HepG2 (cell line): ENCODE data around the gene HES7. TPM values are rescaled to one million over a fixed set of nuclear protein-coding genes. Genes with fewer than 3 reads are reported as not detected.

Source experiments
- CC2D1A ChIP-seq: sonication (generic); formaldehyde crosslinking; IDR thresholded peaks from 2 replicates; pipeline ENCODE4 v1.8.1; 2023; ENCODE audit warnings: mild to moderate bottlenecking, missing genetic modification reagents
- GATAD2A ChIP-seq: IDR thresholded peaks from 2 replicates; pipeline ENCODE4 v1.6.1; 2016
- HCFC1 ChIP-seq: fragments of 150-350 bp; IDR thresholded peaks from 2 replicates; pipeline ENCODE4 v1.6.1; 2014; ENCODE audit warnings: low read depth, low read length
- HDAC1 ChIP-seq: sonication (generic); formaldehyde crosslinking; IDR thresholded peaks from 2 replicates; pipeline ENCODE4 v1.5.1; 2020; ENCODE audit warnings: mild to moderate bottlenecking, missing genetic modification reagents
- HNF4G ChIP-seq, 2 experiments: sonication (generic) in 1 of 2; formaldehyde crosslinking in 1 of 2; IDR thresholded peaks; 2 replicates each; pipeline versions ENCODE4 v1.4.0 to v1.6.1; 2011 to 2020; ENCODE audit warnings: borderline replicate concordance in 2 of 2, low read depth in 2 of 2, mild to moderate bottlenecking in 2 of 2, low read length in 1 of 2, missing genetic modification reagents in 1 of 2, moderate library complexity in 1 of 2
- NFKB2 ChIP-seq: sonication (generic); formaldehyde crosslinking; IDR thresholded peaks from 2 replicates; pipeline ENCODE4 v1.4.0; 2020; ENCODE audit warnings: missing genetic modification reagents, borderline replicate concordance
- RBAK ChIP-seq: sonication (generic); formaldehyde crosslinking; IDR thresholded peaks from 2 replicates; pipeline ENCODE4 v1.5.1; 2020; ENCODE audit warnings: mild to moderate bottlenecking, missing genetic modification reagents
- RBM39 ChIP-seq: fragments of 200-400 bp; formaldehyde crosslinking; IDR thresholded peaks from one replicate; pipeline ENCODE4 v1.6.1; 2018; ENCODE audit warnings: antibody characterized with exemption, mild to moderate bottlenecking, low read depth, low read length; ENCODE audit not compliant: poor library complexity, severe bottlenecking
- SRSF1 ChIP-seq: fragments of 200-400 bp; formaldehyde crosslinking; optimal IDR thresholded peaks from 2 replicates; pipeline ENCODE3; 2017; ENCODE audit warnings: mild to moderate bottlenecking, low read depth, low read length, moderate library complexity
- TSC22D2 ChIP-seq: sonication (generic); formaldehyde crosslinking; IDR thresholded peaks from 2 replicates; pipeline ENCODE4 v1.5.1; 2020; ENCODE audit warnings: missing genetic modification reagents, mild to moderate bottlenecking, borderline replicate concordance
- ZNF101 ChIP-seq: sonication (generic); formaldehyde crosslinking; IDR thresholded peaks from 2 replicates; pipeline ENCODE4 v1.4.0; 2020; ENCODE audit warnings: mild to moderate bottlenecking, low read depth, missing genetic modification reagents, borderline replicate concordance
- ZNF232 ChIP-seq: sonication (generic); formaldehyde crosslinking; IDR thresholded peaks from 2 replicates; pipeline ENCODE4 v1.4.0; 2020; ENCODE audit warnings: missing genetic modification reagents, borderline replicate concordance
- ZNF274 ChIP-seq: sonication (generic); formaldehyde crosslinking; IDR thresholded peaks from 2 replicates; pipeline ENCODE4 v1.5.1; 2020; ENCODE audit warnings: mild to moderate bottlenecking, missing genetic modification reagents
- ZNF432 ChIP-seq: sonication (generic); formaldehyde crosslinking; IDR thresholded peaks from 2 replicates; pipeline ENCODE4 v1.5.0; 2020; ENCODE audit warnings: missing genetic modification reagents, mild to moderate bottlenecking, borderline replicate concordance
- ZNF441 ChIP-seq: sonication (generic); formaldehyde crosslinking; IDR thresholded peaks from 2 replicates; pipeline ENCODE4 v1.7.0; 2021; ENCODE audit warnings: missing genetic modification reagents, borderline replicate concordance
- ZNF558 ChIP-seq: sonication (generic); formaldehyde crosslinking; IDR thresholded peaks from 2 replicates; pipeline ENCODE4 v1.9.0; 2022; ENCODE audit warnings: mild to moderate bottlenecking, missing genetic modification reagents, borderline replicate concordance
- ZNF563 ChIP-seq: sonication (generic); formaldehyde crosslinking; IDR thresholded peaks from 2 replicates; pipeline ENCODE4 v1.8.0; 2022; ENCODE audit warnings: mild to moderate bottlenecking, moderate library complexity, missing genetic modification reagents
- ZNF629 ChIP-seq: sonication (generic); formaldehyde crosslinking; conservative IDR thresholded peaks from 2 replicates; pipeline ENCODE4 v1.5.0; 2020; ENCODE audit warnings: missing genetic modification reagents
- ZNF678 ChIP-seq: sonication (generic); formaldehyde crosslinking; IDR thresholded peaks from 2 replicates; pipeline ENCODE4 v1.4.0; 2020; ENCODE audit warnings: mild to moderate bottlenecking, missing genetic modification reagents
- ZNF709 ChIP-seq: sonication (generic); formaldehyde crosslinking; IDR thresholded peaks from 2 replicates; pipeline ENCODE4 v1.5.0; 2020; ENCODE audit warnings: mild to moderate bottlenecking, missing genetic modification reagents
- ZSCAN9 ChIP-seq: IDR thresholded peaks from 2 replicates; pipeline ENCODE4 v1.6.1; 2016; ENCODE audit warnings: borderline replicate concordance
- polyA plus RNA-seq, 8 experiments: library from polyadenylated mRNA; depleted of rRNA in 3 of 8; stranded (reverse) in 7 of 8; unstranded in 1 of 8; fragments of >200 nt; fragmentation: Illumina TruSeq in 4 of 8; extraction: Trizol in 4 of 8; gene quantifications; 2 replicates each; pipeline versions ENCODE4 v1.2.1 to v1.2.3, GENCODE V29; 2011 to 2016; ENCODE audit warnings: low read depth in 4 of 8, missing spikeins in 1 of 8, mixed read lengths in 1 of 8; ENCODE audit not compliant: insufficient read depth in 1 of 8
- total RNA-seq, 5 experiments: library from RNA; depleted of rRNA; stranded (reverse); fragments of >200 nt; fragmentation: Illumina TruSeq; extraction: Trizol; gene quantifications; 2 replicates each; pipeline ENCODE4 v1.2.3, GENCODE V29; 2016; ENCODE audit warnings: low read depth in 1 of 5
- TF ChIP-seq, protein P1 (sequence below): sonication (generic); formaldehyde crosslinking; IDR thresholded peaks from 2 replicates; pipeline ENCODE4 v1.8.0; 2022; ENCODE audit warnings: mild to moderate bottlenecking, missing genetic modification reagents; ENCODE audit not compliant: insufficient replicate concordance
- TF ChIP-seq, protein P2 (sequence below): sonication (generic); formaldehyde crosslinking; IDR thresholded peaks from 2 replicates; pipeline ENCODE4 v1.5.1; 2020; ENCODE audit warnings: mild to moderate bottlenecking, missing genetic modification reagents, moderate library complexity

Gene HES7
- total and polyA plus RNA-seq, 2 of the 13 experiments (the other 11 are each of a cell fraction or from before 2014, with no cell fraction given), result not detected

DNA sequence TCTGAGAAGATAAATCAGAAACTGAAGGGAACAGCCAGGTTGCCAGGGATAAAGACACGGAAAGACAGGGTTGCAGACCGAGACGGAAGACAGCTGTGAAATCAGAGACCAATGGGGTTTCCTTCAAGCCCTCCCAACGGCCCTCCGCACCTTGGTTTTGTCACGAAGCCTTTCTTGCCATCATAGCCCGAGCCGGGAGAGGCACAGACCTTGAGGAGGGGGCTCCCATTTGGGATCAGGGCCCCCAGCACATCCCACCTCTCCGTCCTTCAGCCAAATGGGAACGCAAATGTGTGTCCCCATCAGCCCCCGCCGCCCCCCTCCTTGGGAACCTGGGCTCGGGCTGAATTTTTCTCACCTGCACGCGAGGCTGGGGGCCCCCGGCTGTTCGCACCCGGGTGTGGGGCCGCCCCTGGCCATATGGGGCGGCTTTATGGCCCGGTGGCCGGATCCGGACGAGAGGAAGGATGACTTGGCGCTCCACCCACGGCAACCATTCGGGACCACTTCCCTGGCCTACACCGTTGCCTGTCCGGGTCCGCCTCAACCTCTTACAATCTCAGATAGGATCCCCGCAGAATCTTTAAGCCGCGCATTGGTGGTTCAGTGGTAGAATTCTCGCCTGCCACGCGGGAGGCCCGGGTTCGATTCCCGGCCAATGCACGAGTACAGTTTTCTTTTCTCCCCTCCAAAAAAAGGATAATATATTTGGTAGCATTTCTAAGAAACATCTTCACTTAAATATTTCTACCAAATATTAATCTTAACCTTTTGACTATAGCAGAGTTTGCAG, 1.4 kb upstream of the HES7 start (continued):
- TF ChIP-seq ZNF432 (CRISPR knock-in tag) (no peak), HCFC1 (no peak), CC2D1A (CRISPR knock-in tag) (no peak), ZNF441 (no peak), ZNF101 (CRISPR knock-in tag) (no peak), ZNF629 (CRISPR knock-in tag) (peak; percentile 30; the same call in 1 of the 2 replicates), RBM39 (no peak), ZSCAN9 (CRISPR knock-in tag) (0 out of 2 replicates have a peak, but pooled peaks have one; percentile 60), RBAK (CRISPR knock-in tag) (no peak), TSC22D2 (CRISPR knock-in tag) (peak; percentile 25; the same call in 1 of the 2 replicates), HNF4G (IDR thresholded peaks at IDR 0.05; ENCODE audit: borderline replicate concordance, low read depth, low read length) (no peak), HNF4G (CRISPR knock-in tag; IDR thresholded peaks at IDR 0.05; ENCODE audit: borderline replicate concordance, low read depth) (no peak), ZNF232 (no peak), NFKB2 (CRISPR knock-in tag) (peak; percentile 23; the same call in 1 of the 2 replicates), HDAC1 (CRISPR knock-in tag) (peak; percentile 8; the same call in 1 of the 2 replicates), ZNF558 (no peak), ZNF709 (CRISPR knock-in tag) (0 out of 2 replicates have a peak, but pooled peaks have one; percentile 32), ZNF678 (CRISPR knock-in tag) (no peak), ZNF274 (CRISPR knock-in tag) (no peak), ZNF563 (CRISPR knock-in tag) (no peak), GATAD2A (CRISPR knock-in tag) (peak; percentile 68), SRSF1 (peak; percentile 49)
- TF ChIP-seq, protein P1, sequence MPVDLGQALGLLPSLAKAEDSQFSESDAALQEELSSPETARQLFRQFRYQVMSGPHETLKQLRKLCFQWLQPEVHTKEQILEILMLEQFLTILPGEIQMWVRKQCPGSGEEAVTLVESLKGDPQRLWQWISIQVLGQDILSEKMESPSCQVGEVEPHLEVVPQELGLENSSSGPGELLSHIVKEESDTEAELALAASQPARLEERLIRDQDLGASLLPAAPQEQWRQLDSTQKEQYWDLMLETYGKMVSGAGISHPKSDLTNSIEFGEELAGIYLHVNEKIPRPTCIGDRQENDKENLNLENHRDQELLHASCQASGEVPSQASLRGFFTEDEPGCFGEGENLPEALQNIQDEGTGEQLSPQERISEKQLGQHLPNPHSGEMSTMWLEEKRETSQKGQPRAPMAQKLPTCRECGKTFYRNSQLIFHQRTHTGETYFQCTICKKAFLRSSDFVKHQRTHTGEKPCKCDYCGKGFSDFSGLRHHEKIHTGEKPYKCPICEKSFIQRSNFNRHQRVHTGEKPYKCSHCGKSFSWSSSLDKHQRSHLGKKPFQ (CRISPR knock-in tag), result peak; percentile 64
- TF ChIP-seq, protein P2, sequence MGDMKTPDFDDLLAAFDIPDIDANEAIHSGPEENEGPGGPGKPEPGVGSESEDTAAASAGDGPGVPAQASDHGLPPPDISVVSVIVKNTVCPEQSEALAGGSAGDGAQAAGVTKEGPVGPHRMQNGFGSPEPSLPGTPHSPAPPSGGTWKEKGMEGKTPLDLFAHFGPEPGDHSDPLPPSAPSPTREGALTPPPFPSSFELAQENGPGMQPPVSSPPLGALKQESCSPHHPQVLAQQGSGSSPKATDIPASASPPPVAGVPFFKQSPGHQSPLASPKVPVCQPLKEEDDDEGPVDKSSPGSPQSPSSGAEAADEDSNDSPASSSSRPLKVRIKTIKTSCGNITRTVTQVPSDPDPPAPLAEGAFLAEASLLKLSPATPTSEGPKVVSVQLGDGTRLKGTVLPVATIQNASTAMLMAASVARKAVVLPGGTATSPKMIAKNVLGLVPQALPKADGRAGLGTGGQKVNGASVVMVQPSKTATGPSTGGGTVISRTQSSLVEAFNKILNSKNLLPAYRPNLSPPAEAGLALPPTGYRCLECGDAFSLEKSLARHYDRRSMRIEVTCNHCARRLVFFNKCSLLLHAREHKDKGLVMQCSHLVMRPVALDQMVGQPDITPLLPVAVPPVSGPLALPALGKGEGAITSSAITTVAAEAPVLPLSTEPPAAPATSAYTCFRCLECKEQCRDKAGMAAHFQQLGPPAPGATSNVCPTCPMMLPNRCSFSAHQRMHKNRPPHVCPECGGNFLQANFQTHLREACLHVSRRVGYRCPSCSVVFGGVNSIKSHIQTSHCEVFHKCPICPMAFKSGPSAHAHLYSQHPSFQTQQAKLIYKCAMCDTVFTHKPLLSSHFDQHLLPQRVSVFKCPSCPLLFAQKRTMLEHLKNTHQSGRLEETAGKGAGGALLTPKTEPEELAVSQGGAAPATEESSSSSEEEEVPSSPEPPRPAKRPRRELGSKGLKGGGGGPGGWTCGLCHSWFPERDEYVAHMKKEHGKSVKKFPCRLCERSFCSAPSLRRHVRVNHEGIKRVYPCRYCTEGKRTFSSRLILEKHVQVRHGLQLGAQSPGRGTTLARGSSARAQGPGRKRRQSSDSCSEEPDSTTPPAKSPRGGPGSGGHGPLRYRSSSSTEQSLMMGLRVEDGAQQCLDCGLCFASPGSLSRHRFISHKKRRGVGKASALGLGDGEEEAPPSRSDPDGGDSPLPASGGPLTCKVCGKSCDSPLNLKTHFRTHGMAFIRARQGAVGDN (CRISPR knock-in tag), result peak; percentile 47
